Suppressor macrophage treated with lipopolysaccharide for 4 hours (primary cell): ENCODE data around the gene PSMC5.

ENCODE experiments used
- DNase-seq: peaks from one replicate; pipeline ENCODE4 v3.0.0-alpha.2; 2020

Gene PSMC5

GRCh38 chr17:63821804-63822203 is 5.4 kb upstream of the PSMC5 start:
- DNase-seq, result no peak

GRCh38 chr17:63822537-63822936 is 4.7 kb upstream of the PSMC5 start:
- DNase-seq, result no peak

- no peak for DNase-seq
Observed at GRCh38 chr17:63823659-63824331, 3.4 kb upstream of the PSMC5 start.

- DNase-seq, result no peak
Observed at GRCh38 chr17:63824362-63824761, 2.9 kb upstream of the PSMC5 start.

DNA sequence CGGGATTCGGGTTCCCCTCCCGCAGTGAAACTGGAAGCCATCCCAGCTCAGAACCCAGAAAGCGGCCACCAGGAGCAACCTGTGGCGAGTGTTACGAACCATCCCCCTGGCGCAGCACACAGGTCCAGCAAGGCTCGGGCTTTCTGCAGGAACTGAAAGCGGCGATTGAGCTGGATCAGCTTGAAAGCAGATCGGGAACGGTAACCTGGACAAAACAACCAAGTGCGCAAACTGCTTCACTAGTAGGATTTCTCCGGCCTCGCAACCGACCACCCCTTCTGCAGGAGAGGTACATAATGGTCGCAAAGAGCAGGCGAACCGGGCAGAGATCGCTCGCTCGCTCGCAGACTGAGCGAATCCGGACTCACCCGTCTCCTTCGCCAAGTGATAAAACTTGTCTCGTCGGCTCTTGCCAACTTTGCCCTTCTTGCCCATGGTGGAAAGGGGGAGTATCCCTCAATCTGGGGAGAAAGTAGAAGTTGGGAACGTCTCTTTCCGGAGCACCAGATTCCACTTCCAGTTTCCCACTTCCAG is 696 bp upstream of the PSMC5 start:
- peak; percentile 27 for DNase-seq

GRCh38 chr17:63827801-63828221 is 580 bp downstream of the PSMC5 start:
- no peak for DNase-seq

GRCh38 chr17:63828936-63829335 is 1.7 kb downstream of the PSMC5 start:
- no peak for DNase-seq

GRCh38 chr17:63830278-63830677 is 3.0 kb downstream of the PSMC5 start:
- no peak for DNase-seq

DNA sequence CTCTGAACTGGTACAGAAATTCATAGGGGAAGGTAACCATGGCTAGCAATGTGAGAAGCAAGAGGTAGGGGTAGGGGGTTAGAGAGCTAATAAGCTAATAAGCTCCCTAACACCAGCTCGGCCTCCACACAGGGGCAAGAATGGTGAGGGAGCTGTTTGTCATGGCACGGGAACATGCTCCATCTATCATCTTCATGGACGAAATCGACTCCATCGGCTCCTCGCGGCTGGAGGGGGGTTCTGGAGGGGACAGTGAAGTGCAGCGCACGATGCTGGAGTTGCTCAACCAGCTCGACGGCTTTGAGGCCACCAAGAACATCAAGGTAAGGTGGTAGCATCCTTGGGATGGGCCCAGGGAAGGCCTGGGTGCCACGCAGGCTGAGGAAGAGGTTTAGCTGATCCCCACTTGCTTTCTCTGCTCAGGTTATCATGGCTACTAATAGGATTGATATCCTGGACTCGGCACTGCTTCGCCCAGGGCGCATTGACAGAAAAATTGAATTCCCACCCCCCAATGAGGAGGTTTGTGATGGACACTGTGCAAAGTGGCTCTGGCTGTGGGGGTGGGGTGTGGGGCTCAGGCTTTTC is 3.8 kb downstream of the PSMC5 start:
- DNase-seq, result no peak

DNA sequence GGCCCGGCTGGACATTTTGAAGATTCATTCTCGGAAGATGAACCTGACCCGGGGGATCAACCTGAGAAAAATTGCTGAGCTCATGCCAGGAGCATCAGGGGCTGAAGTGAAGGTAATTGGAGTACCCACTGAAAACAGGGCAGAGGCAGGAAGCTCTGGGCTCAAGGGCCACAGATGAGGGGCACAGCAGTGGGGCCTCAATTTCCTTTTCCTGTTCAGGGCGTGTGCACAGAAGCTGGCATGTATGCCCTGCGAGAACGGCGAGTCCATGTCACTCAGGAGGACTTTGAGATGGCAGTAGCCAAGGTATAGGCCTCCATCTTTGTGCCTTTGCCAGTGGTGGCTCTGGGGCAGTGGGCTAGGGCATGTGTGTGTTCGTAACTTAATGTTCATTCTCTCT is 4.3 kb downstream of the PSMC5 start:
- no peak for DNase-seq

DNA sequence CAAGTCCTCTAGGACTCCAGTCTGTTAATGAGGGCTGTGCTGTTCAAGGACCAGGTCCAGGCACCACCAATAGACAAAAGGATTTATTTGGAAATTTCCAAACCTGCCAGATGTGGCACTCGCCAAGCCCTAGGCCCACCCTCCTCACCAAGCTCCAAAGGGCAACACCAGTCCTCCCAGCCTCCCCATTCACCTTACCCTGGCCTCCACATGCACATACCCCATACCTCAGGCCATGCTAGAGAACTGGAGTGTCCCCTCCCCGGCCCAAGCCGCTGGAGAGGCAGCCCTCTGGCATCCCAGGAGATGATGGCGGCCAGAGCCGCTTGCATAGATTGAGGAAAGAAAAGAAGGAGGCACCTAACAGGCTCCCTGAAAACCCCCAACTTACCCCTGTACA is 4.8 kb downstream of the PSMC5 start:
- DNase-seq, result no peak

DNA sequence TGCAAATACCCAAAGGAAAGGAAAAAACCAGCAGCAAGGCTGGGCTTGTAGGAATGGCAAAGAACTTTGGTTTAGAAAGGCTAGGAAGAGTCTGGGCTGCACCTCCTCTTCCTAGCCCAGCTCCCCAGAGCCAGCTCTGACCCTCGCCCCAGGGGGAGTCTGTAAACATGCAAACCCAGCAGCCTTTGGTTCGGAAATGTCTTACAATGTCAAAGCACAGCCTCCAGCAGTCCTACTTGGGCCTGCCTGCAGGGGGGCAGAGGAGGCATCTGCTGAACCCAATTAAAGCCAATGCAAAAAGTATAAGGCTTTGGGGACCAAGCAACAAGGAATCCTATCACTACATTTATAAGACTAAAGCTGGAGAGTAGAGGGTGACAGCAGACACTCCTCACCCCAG is 5.2 kb downstream of the PSMC5 start:
- no peak for DNase-seq

DNA sequence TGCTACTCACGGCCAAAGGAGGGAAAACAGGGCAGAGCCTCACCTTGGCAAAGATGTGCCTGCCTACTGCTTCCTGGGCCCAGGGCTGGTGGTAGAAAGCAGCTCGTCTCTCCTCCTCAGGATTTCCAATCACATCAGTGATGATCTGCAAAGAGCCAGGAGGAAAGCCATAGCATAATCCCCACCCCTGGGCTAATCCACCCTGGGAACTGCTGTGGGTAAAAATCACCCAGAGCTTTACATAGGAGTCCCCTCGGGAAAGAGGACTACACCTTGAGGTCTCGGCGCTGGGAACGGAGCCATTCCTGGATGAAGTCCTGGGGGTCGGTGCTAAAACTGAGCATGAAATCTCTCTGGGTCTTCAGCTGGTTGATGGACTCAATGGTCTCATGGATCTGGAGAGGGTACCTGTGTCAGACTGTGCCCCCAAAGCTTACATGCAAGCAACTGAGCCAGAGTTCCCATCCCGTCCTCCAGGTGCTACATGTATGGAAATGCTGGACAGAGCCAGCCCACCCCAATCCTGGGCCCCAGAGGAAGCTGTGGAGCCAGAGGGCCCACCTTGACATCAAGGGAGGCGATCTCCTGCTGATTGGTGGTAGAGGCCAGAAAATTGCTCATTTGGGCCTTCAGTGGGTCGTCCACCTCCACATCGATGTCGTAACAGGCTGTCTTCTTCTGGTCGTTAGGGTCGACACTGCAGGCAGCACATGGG is 6.0 kb downstream of the PSMC5 start:
- DNase-seq, result no peak

- DNase-seq, result no peak
Observed at GRCh38 chr17:63833741-63834373, 6.6 kb downstream of the PSMC5 start.

DNA sequence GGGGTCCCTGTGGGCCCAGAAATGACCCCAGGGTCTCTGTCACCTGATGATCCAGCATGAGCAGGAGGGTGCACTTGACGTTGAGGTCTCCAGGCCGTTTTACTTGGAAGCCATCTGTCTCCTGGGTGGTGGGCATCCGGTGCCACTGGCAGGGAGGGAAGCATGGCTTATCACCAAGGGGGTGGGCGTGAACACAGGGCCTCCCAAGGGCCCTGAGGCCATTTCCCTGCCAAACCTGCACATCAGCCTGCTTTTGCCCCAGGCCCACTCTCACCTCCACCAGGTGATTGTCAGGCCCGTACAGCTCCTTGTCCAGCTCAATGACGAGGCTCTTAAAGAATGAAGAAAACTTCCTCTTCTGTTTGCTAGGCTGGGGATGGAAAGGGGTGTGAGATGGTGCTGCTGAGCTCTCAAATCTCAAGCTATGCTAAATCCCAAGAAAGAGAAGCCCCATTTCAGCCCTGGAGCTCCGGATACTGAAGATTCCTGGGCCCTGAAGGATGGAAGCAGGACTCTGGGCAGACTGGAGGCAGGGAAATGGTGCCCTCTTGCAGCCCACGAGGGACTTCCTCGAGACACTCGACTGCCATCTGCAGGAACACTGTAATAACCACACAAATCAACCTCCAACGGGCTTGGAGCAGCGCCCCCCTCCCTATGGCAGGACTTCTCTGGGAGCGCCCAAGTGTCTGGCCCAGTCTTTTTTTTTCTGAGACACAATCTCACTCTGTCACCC is 7.4 kb downstream of the PSMC5 start:
- DNase-seq, result peak; percentile 71

DNA sequence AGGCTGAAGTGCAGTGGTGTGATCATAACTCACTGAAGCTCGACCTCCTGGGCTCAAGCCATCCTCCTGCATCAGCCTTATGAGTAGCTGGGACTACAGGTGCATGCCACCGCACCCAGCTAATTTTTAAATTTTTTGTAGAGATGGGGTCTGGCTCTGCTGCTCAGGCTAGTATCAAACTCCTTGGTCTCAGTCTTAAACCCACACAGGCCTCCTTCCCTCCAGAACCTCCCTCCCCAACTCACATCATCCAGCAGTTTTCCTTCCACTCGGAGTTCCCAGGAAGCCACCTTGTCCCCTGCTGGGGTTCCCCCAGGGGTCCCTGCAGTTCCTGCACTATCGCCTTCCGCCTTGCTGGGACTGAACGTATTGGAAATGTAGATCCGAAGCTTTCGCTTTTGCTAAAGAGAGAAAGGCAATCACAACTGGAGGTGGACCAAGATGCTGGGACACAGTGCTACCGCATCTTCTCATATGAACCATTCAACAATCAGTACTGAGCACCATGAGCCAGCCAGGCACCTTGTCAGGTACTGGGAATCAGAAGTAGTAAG is 8.0 kb downstream of the PSMC5 start:
- DNase-seq, result no peak

DNA sequence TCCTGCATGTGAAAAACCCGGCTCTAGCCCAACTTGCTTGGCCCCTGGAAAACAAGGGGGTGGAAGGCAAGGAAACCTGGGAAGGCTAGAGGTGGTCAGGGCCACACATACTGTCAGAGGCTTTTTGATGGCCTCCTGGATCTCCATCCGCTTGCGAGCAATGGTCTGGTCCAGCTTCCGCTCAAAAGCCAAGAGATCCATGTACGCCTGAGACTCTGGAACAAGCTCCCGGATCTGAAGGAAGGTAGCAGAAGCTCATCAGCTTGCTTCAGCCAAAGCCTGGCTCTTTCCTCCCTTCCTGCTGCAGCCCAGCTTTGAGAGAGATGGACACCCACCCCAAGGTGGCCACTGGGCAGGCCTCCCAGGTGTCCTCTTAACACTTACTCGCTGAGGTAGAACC is 9.6 kb downstream of the PSMC5 start:
- no peak for DNase-seq

DNA sequence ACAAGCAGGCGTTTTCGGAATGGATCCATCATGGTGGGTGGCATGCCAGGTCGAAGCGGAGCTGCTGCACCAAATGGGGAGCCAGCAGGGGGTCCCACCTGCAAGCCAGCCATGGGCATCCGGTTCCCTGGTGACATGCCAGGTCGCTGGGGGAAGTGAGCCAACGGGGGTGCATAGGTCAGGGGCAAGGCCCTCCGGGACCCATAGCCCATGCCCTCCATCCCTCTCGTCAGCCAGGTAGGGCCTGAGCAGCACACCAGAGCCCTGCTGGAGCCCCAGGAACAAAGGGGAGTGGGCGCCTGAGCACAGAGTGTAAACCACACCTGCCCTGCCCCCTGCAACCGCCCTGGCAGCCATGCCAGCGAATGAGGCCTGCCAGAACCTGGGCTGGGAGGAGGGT is 10.2 kb downstream of the PSMC5 start:
- no peak for DNase-seq

- no peak for DNase-seq
Observed at GRCh38 chr17:63837962-63838600, 10.8 kb downstream of the PSMC5 start.

DNA sequence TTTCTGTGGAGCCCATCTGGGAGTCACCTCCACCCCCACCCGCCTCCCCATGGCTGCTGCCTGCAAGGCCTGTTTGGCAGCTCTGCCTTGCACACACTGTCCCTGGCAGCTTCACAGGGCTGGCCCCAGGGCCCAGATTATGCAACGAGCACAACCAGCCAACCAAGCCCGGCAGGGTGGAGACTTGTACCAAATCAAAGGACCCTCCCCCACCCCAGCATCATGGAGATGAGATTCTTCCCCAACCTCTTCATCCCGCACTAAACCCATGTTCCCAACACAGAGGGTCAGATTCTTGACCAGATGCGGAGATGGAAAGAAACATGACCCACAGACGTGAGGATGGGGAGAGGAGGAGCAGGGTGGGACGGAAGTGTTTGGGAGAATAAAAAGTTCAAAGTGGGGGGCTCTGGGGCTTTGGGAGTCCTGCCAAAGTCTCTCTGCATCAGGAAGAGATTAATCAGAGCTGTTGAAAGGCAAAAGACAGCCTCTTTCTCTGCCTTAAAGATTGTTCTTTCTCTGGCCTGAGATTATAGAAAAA is 11.5 kb downstream of the PSMC5 start:
- DNase-seq, result no peak

DNA sequence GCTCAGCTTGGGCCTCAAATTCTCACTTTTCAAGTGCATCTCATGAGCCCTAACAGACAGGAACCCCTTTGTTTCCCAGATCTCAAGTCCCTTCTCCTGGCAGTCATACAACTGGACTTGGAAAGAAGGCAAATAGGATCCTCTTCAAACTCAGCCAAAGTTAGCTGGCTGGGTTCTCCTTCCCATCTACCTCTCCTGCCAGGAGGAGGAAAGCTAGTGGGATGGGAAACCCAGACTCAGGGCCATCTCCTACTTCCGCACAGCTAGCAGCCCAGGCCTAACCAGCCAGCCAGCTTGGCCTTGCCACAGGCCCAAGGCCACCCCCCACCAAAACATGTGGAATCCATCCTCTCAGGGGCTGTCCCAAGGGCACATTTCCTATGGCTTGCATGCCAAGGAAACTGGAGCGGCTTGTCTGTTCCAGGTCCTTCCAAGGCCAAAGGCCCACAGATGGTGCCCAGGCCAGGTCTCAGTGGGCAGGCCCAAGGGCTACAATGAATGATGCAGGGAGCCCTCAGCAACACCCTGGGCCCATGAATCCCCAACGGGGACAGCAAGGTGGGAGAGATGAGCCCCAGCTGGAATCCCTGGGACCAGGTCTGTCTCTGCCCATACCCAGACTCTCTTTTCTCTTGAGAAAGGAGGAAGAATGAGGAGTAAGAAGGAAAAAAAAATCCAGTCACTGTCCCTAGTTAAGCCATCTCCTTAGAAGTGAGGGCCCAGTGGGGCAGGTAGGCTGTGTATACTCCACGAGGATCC is 13.5 kb downstream of the PSMC5 start:
- no peak for DNase-seq
